Measurements from ENCODE around the gene VAV2. TPM values are rescaled to one million over a fixed set of nuclear protein-coding genes. Genes with fewer than 3 reads are reported as not detected.

Gene VAV2
- total and polyA plus RNA-seq, 9 of the 15 experiments (the other 6 are each of a cell fraction or from before 2014, with no cell fraction given), result 0.01 to 2.7 (median 1.0) TPM; not detected in 1

DNA sequence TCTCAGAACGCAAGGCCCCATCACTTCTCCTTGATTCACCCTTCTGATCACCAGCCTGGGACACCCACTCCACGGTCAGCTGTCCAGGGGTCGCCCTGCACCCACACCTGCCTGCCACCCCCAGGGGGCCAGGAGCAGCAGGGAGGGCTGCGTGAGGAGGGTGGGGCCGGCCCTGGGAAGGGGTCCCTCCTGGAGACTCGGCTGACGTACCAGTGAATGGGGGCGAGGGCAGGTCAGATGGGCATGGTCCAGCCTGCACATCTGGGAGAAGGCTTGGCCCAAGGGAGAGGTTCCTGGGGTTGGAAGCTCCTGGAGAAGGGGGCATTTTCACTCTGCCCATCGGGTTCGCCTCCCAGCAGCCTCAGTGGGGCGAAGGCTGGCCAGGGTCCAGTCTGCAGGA is 232.2 kb downstream of the VAV2 start:
- TF ChIP-seq BACH1 (tag; IDR thresholded peaks at IDR 0.05) (no peak), SMARCC2 (IDR thresholded peaks at IDR 0.05; ENCODE audit: low read depth) (no peak), TOE1 (IDR thresholded peaks at IDR 0.05; ENCODE audit: borderline replicate concordance) (no peak), TOE1 (CRISPR knock-in tag; IDR thresholded peaks at IDR 0.05; ENCODE audit: borderline replicate concordance, low read depth) (no peak), ZNF384 (IDR thresholded peaks at IDR 0.05; ENCODE audit: low read depth, low read length) (no peak), KLF1 (tag; IDR thresholded peaks at IDR 0.05) (no peak), ZNF717 (CRISPR knock-in tag; IDR thresholded peaks at IDR 0.05) (no peak), HMG20A (CRISPR knock-in tag; conservative IDR thresholded peaks at IDR 0.05) (no peak), SP2 (IDR thresholded peaks at IDR 0.05; ENCODE audit: extremely low read depth, low read depth, low read length, poor library complexity, severe bottlenecking) (no peak), XRCC4 (IDR thresholded peaks at IDR 0.05; ENCODE audit: extremely low read depth, insufficient read depth, insufficient read length) (no peak), GTF2E2 (tag; IDR thresholded peaks at IDR 0.05) (no peak), MYNN (IDR thresholded peaks at IDR 0.05) (no peak), MYNN (CRISPR knock-in tag; IDR thresholded peaks at IDR 0.05) (no peak)
- TF ChIP-seq, protein P1, sequence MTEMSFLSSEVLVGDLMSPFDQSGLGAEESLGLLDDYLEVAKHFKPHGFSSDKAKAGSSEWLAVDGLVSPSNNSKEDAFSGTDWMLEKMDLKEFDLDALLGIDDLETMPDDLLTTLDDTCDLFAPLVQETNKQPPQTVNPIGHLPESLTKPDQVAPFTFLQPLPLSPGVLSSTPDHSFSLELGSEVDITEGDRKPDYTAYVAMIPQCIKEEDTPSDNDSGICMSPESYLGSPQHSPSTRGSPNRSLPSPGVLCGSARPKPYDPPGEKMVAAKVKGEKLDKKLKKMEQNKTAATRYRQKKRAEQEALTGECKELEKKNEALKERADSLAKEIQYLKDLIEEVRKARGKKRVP (CRISPR knock-in tag; IDR thresholded peaks at IDR 0.05), result no peak
- TF ChIP-seq, protein P2, sequence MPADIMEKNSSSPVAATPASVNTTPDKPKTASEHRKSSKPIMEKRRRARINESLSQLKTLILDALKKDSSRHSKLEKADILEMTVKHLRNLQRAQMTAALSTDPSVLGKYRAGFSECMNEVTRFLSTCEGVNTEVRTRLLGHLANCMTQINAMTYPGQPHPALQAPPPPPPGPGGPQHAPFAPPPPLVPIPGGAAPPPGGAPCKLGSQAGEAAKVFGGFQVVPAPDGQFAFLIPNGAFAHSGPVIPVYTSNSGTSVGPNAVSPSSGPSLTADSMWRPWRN (IDR thresholded peaks at IDR 0.05; ENCODE audit: low read depth), result no peak
- TF ChIP-seq, protein P3, sequence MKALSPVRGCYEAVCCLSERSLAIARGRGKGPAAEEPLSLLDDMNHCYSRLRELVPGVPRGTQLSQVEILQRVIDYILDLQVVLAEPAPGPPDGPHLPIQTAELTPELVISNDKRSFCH (CRISPR knock-in tag; IDR thresholded peaks at IDR 0.05), result no peak
- TF ChIP-seq, protein P3 (tag; IDR thresholded peaks at IDR 0.05), result no peak
- H3K9ac ChIP-seq (ENCODE audit: insufficient read depth in 1 of 2, low read depth in 2 of 2, low read length in 2 of 2), result no peak overlapping the region
- H3K4me3 ChIP-seq, result no peak overlapping the region
- intact Hi-C loops (cut with micrococcal nuclease) (no loop called here), in situ Hi-C loops (cut with MboI) (no loop called here)
- no peaks in the 10 kb centered on the region for H4K20me1 ChIP-seq (replicated peaks; ENCODE audit: control insufficient read depth, insufficient read depth, low read length)
- no peak for FAIRE-seq
- no peak for DNase-seq (ENCODE audit: extremely low read depth in 1 of 4, low spot score in 3 of 4)
- H3K9me3 ChIP-seq (replicated peaks; ENCODE audit: control insufficient read depth, insufficient read depth, low read depth, low read length), result no peaks in the 10 kb centered on the region
- no peak overlapping the region for H3K4me2 ChIP-seq (ENCODE audit: insufficient read depth, low read length)
- H3K36me3 ChIP-seq (ENCODE audit: control insufficient read depth, insufficient read depth, low read length), result no peaks in the 10 kb centered on the region
- peaks cover 0 to 8% of the 10 kb centered on the region in 2 experiments; a peak in 1 of 5 replicates for H3K27me3 ChIP-seq (ENCODE audit: control insufficient read depth in 2 of 2, insufficient read depth in 2 of 2, low read length in 2 of 2)
- H2AFZ ChIP-seq (ENCODE audit: low read depth, low read length), result no peak overlapping the region
- POLR2A ChIA-PET, result interaction anchor here (0.6 kb wide), 1 partner anchor 8 kb away, joined by 3 read pairs; no protein-coding TSS in a partner anchor
- no peaks in the 10 kb centered on the region for H3K9me1 ChIP-seq (ENCODE audit: control insufficient read depth, insufficient read depth, low read length)
- CTCF ChIA-PET (ENCODE audit: low intra/inter-chr PET ratio), result no interaction called here
- H3K4me1 ChIP-seq (replicated peaks in 1 of 2; ENCODE audit: control insufficient read depth in 2 of 2, insufficient read depth in 2 of 2, low read length in 2 of 2), result no peaks in the 10 kb centered on the region
- H3K79me2 ChIP-seq (ENCODE audit: control insufficient read depth, insufficient read depth, low read length), result no peaks in the 10 kb centered on the region
- BruUV-seq (replicated peaks), result no TSS peak
- no peak overlapping the region for H3K27ac ChIP-seq (ENCODE audit: extremely low read depth, low read depth, low read length)
- no peak for ATAC-seq
- 49% methylated on average over 3 of the region's 11 CpGs for WGBS (ENCODE audit: insufficient coverage, low coverage, missing lambda C conversion rate)

Data from K562 (cell line).